ENCODE data around the gene EI24. TPM values are rescaled to one million over a fixed set of nuclear protein-coding genes. Genes with fewer than 3 reads are reported as not detected.

Gene EI24
- total and polyA plus RNA-seq, 2 of the 8 experiments (the other 6 are each of a cell fraction or from before 2014, with no cell fraction given) = 135 to 264 TPM

DNA sequence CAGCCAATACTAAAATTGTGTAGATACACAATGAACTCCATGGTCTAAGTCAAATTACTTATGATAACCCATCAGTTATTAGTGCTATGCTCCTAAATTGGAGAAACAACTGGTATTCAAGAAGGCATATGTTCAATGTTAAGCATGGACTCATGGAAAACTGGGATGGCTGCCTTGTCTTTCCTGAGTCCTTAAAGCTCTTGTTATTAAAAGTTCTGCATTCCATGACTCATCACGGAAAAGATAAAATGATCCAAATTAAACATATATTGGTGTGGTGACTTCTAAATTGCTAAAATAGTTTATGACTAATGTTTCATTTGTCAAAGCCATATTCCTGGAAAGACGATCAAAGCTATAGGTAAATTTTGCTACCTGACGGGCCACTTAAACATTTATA, 9.4 kb upstream of the EI24 start:
- no peaks in the 10 kb centered on the region for H4K20me1 ChIP-seq (replicated peaks in 1 of 2; ENCODE audit: control insufficient read depth in 1 of 2, insufficient read depth in 2 of 2, low read length in 2 of 2)
- no peaks in the 10 kb centered on the region for H3K79me1 ChIP-seq (ENCODE audit: low read depth, low read length)
- FAIRE-seq (no peak), DNase-seq (ENCODE audit: low read depth in 1 of 2, low spot score in 2 of 2) (no peak)
- no peak overlapping the region for H3K23ac ChIP-seq (ENCODE audit: insufficient read length)
- H3K56ac ChIP-seq (replicated peaks; ENCODE audit: insufficient read length, low read depth, low read length) = no peak overlapping the region
- H3K79me2 ChIP-seq (ENCODE audit: control insufficient read depth in 1 of 2, insufficient read depth in 2 of 2, low read length in 2 of 2) = no peaks in the 10 kb centered on the region
- H3K27ac ChIP-seq (ENCODE audit: low read depth, low read length) = no peak overlapping the region
- H3K27me3 ChIP-seq (replicated peaks in 1 of 4; ENCODE audit: control insufficient read depth in 3 of 4, extremely low read depth in 1 of 4, insufficient read depth in 3 of 4, low read length in 3 of 4) = no peaks in the 10 kb centered on the region
- H3K23me2 ChIP-seq (ENCODE audit: low read depth, low read length) = no peaks in the 10 kb centered on the region
- no peak overlapping the region for H3K4ac ChIP-seq (replicated peaks; ENCODE audit: insufficient read length, low read depth, low read length)
- H2AK5ac ChIP-seq (ENCODE audit: low read depth, low read length) = no peak overlapping the region
- no peaks in the 10 kb centered on the region for H3K4me1 ChIP-seq (replicated peaks in 1 of 4; ENCODE audit: control insufficient read depth in 3 of 4, insufficient read depth in 4 of 4, low read length in 3 of 4)
- no peak overlapping the region for H4K91ac ChIP-seq (replicated peaks; ENCODE audit: insufficient read length, low read length)
- H2AFZ ChIP-seq (ENCODE audit: low read length) = no peak overlapping the region
- H3K18ac ChIP-seq (ENCODE audit: extremely low read depth, low read length) = no peak overlapping the region
- no peak overlapping the region for H2BK12ac ChIP-seq (ENCODE audit: low read depth, low read length)
- POLR2A ChIA-PET (ENCODE audit: partially characterized antibody) = no interaction called here
- no peak overlapping the region for H3K9ac ChIP-seq (replicated peaks in 1 of 4; ENCODE audit: extremely low read depth in 1 of 4, low read depth in 3 of 4, low read length in 3 of 4)
- no peak overlapping the region for H2BK120ac ChIP-seq (replicated peaks; ENCODE audit: low read depth, low read length)
- no peak overlapping the region for H2BK20ac ChIP-seq (ENCODE audit: low read length)
- no peak overlapping the region for H3K4me2 ChIP-seq (ENCODE audit: insufficient read depth in 1 of 2, low read depth in 2 of 2, low read length in 2 of 2)
- H4K5ac ChIP-seq (ENCODE audit: insufficient read length, low read depth, low read length) = no peak overlapping the region
- 88% methylated on average over 3 of the region's 3 CpGs; no CpG with 5 or more reads in 1 of the 2 experiments for WGBS, 2 experiments (ENCODE audit: extremely low coverage in 1 of 2, insufficient coverage in 1 of 2, insufficient read length in 1 of 2, insufficient replicate concordance in 2 of 2, low coverage in 1 of 2, low lambda C conversion rate in 2 of 2, missing lambda C conversion rate in 1 of 2)
- H3K4me3 ChIP-seq (ENCODE audit: extremely low read depth in 1 of 4, insufficient read depth in 2 of 4, low read depth in 3 of 4, low read length in 4 of 4) = no peak overlapping the region
- H2BK15ac ChIP-seq (ENCODE audit: low read length) = no peak overlapping the region
- H2BK5ac ChIP-seq (ENCODE audit: low read depth, low read length) = no peak overlapping the region
- CTCF ChIA-PET (ENCODE audit: partially characterized antibody) = interaction anchor here (0.7 to 1.5 kb wide), 2 partner anchors 10 to 11 kb away, joined by 3 to 8 read pairs; partner anchors contain the start of gene EI24
- H3K36me3 ChIP-seq (ENCODE audit: control insufficient read depth in 2 of 4, insufficient read depth in 4 of 4, low read length in 3 of 4) = no peaks in the 10 kb centered on the region
- 0 out of 4 replicates have a peak, but pooled peaks cover 0 to 4% of the 10 kb centered on the region in 2 experiments for H3K9me3 ChIP-seq (ENCODE audit: insufficient read depth in 2 of 2, low read depth in 1 of 2, low read length in 1 of 2)
- TF ChIP-seq EP300 (IDR thresholded peaks at IDR 0.05; ENCODE audit: borderline replicate concordance in 1 of 2, low read depth in 2 of 2, low read length in 2 of 2) = no peak
- TF ChIP-seq POLR2A (IDR thresholded peaks at IDR 0.05; ENCODE audit: control extremely low read depth in 1 of 2, low read depth in 2 of 2, low read length in 2 of 2) = no peak
- no peak for TF ChIP-seq EZH2 (IDR thresholded peaks at IDR 0.05; ENCODE audit: low read depth, low read length, severe bottlenecking)
- TF ChIP-seq CBX8 (IDR thresholded peaks at IDR 0.05; ENCODE audit: borderline replicate concordance, low read depth, low read length) = no peak
- TF ChIP-seq KDM5A (IDR thresholded peaks at IDR 0.05; ENCODE audit: low read length) = no peak
- no peak for TF ChIP-seq FOSL1 (IDR thresholded peaks at IDR 0.05; ENCODE audit: insufficient read depth, low read depth, low read length)
- no peak for TF ChIP-seq PHF8 (conservative IDR thresholded peaks at IDR 0.05; ENCODE audit: low read depth, low read length)
- no peak for TF ChIP-seq SP4 (IDR thresholded peaks at IDR 0.05; ENCODE audit: low read length)
- TF ChIP-seq, protein P1, sequence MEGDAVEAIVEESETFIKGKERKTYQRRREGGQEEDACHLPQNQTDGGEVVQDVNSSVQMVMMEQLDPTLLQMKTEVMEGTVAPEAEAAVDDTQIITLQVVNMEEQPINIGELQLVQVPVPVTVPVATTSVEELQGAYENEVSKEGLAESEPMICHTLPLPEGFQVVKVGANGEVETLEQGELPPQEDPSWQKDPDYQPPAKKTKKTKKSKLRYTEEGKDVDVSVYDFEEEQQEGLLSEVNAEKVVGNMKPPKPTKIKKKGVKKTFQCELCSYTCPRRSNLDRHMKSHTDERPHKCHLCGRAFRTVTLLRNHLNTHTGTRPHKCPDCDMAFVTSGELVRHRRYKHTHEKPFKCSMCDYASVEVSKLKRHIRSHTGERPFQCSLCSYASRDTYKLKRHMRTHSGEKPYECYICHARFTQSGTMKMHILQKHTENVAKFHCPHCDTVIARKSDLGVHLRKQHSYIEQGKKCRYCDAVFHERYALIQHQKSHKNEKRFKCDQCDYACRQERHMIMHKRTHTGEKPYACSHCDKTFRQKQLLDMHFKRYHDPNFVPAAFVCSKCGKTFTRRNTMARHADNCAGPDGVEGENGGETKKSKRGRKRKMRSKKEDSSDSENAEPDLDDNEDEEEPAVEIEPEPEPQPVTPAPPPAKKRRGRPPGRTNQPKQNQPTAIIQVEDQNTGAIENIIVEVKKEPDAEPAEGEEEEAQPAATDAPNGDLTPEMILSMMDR (IDR thresholded peaks at IDR 0.05; ENCODE audit: control extremely low read depth in 1 of 3, insufficient read depth in 1 of 3, low read depth in 1 of 3, low read length in 3 of 3) = no peak
- H3K14ac ChIP-seq (ENCODE audit: insufficient read length) = no peak overlapping the region
- no peak overlapping the region for H4K8ac ChIP-seq (ENCODE audit: extremely low read depth, insufficient read depth, low read length)

Measured in H1 (cell line).